ENCODE measurements around the gene SIDT2.
"Not testable (repeated sequence)": the region's sequence is repeated elsewhere in the genome, so short reads cannot be mapped to it uniquely, and the experiment has no call there.

SIDT2 gene

DNA sequence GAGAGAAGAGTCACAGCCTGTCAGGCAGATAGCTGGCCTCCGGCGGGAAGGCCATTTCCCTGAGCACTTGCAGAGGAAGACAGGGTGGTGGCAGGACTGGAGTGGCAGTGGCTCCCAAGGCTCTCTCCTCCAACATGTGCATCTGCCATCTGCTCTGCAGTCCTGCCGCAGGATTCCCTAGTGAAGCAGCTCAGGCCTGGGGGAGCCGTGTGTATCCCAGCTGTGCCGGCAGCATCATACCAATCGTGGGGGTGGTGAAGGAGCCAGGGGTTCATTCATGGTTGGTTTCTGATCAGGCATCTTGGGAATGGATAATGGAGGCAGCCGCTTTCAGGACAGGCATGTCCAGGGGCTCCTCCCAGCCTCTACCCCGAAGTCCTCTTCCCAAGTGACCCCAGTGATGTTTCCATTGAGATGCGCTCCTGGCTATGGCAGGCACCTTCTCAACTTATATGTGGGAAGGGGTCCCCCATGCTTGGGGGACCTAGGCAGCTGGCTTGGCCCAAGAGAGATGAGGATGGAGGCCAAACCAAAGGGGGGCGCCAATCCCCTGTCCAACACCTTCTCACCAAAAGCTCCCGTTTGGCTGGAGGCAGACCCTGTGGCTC is 26.8 kb downstream of the SIDT2 start:
- peak; percentile 20 for DNase-seq

DNA sequence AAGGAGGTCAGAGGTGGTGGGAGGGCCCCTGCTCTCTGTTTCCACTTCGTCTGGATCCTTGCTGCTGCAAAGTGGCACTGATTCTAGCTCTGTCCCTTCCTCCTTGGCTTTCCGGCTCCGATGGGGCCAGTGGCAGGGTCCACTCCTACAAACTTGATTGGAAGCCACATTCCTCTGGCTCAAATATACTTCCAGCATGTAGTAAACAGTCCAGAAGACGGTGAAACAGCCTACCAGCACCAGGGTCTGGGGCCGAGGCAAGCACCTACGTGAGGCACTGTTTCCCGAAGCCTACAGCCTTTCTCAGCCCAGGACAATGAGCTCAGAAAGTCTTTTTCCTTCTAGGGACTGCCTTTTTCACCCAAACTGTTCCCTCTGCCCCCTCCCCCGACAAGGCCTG is 27.6 kb downstream of the SIDT2 start:
- not testable (repeated sequence) for DNase-seq

DNA sequence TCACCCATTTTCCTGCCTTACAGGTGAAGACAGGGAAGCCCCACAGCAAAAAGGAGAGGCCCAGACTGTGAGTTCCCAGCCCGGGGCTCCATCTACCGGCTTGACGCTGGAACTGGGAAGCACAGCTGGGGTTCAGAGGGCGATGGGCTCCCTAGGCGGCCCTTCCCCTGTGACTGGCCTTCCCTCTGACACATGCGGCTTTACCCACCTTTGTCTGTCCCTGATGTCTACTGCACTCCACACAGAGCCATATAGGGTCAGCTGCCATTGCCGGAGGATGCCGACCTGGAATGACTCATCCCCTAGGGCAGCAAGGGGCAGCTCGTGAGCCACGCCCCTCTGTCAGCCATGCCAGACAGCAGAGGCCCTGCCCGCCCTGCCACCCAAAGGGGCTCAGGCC is 28.3 kb downstream of the SIDT2 start:
- DNase-seq = not testable (repeated sequence)

DNA sequence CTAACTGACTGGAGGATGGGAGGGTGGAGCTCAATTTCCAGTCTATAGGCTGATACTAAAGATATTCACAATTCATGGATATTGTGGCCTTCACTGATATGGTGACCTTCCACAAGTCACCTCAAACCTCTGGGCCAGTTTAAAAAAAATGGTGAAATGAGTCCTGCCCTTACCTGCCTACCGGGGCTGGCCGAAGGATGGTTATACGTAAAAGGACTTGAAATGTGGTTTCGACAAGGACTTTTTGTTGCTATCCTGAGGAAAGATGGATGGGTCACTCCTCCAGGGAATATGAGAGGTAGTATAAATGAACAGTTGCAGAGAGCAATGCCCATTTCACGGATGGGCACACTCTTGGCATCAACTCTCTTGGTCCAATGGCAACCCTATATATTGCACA is 28.9 kb downstream of the SIDT2 start:
- DNase-seq = not testable (repeated sequence)

DNA sequence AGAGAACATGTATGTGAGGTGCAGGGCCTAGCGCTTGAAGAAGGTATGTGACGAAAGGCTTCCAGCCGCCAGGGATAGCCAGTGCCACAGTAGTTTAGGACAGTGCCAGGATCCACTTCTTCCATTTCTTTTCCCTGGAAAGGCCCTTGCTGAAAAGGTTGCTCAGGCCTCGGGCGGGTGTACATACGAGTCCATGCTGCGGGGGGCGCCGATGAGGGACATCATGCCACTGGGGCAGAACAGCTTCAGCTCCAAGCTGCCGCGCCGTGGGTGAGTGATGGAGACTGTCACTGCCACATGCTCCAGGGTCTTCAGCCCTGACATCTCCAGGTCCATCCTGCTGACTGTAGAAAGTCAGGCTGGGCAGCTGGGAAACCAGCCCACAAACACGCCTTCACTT is 30.2 kb downstream of the SIDT2 start:
- peak; percentile 68 for DNase-seq

DNA sequence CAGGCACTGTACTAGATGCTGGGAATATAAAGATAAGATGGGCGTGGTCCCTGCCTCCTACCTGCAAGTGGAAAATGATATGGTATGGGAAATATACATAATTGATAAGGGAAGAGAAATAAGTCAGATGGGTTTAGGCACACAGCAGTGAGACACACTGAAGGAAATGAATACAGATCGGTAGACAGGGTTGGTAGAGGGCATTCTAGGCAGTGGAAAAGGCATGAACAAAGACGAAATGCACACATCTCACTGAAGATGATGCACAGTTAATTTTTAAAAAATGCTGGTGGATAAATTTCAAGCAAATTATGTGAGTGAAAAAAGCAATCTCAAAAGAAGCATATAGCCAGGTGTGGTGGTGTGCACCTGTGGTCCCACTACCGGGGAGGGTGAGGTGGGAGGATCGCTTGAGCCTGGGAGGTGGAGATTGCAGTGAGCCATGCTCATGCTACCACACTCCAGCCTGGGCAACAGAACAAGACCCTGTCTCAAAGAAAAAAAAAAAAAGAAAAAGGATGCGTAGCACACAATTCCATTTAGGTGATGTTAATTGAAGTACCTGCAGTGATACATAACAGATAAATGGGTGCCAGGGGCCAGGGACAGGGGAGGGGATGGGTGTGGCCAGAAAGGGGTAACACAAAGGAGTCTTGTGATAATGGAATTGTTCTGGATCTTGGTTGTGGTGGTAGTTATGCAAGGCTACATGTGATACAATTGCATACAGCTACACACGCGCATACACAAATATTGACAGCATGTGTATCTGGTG is 31.0 kb downstream of the SIDT2 start:
- peak; percentile 68 for DNase-seq

DNA sequence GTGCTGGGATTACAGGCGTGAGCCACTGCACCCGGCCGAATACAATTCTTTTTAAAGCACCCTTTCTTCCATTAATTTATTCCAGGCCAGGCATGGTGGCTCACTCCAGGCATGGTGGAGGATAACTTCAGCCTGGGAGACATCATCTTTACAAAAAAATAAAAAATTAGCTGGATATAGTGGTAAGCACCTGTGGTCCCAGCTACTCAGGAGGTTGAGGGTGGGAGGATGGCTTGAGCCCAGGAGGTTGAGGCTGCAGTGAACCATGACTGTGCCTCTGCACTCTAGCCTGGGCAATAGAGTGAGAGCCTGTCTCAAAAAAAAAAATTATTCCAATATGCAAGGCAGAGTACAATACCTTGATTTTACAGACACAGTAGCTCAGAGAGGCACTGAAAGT is 32.1 kb downstream of the SIDT2 start:
- DNase-seq = peak; percentile 25

DNA sequence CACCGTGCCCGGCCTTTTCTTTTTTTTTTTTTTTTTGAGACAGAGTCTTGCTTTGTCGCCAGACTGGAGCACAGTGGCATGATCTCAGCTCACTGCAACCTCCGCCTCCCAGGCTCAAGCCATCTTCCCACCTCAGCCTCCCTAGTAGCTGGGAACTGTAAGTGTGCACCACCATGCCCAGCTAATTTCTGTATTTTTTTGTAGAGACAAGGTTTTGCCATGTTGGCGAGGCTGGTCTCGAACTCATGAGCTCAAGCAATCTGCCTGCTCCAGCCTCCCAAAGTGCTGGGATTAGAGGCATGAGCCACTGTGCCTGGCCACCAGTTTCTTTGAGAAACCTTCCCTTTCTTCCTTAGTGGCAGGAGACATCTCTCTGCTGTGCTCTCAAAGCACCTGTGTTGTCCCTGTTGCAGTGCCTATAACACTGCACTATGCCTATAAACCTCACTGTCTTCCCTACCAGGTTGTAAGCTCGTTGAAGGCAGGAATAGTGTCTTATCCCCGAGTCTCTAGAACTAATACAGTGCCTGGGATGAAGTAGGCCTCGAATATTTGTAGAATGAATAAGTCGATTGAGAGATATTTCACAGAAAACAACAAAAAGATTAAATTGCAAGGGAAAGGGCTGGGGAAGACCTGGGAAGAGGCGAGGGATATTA is 34.3 kb downstream of the SIDT2 start:
- no peak for DNase-seq

DNA sequence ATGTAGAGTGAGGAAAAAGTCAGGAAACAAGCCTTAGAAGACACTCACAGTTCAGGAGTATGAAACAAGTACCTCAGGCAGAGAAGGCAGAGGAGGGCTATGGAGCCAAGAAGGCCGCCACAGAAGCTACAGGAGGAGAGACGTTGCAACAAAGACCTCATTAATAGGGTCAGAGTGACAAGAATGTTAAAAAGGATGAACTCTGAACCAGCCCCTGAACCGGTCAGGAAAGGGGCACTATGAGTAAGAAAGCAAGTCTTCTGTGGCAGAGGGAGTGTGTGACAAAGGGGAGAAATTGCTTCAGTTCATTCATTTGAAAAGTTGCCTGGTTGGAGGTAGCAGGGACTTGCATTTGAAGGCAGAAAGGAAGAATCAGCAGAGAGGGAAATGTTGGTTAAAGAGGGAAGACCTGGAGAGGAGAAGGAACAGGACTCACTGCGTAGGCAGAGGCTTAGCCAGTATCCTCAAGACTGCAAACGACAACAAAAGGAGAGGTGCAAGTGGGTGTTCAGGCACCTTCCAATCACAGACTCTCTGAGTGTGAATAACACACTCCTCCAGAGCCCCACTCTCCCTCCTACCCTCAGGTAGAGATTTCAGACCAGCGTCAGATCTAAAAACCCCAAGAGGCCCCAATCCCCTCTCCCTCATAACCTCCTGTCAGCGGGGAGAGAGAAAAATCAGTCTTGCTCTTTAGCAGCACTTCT is 36.0 kb downstream of the SIDT2 start:
- no peak for DNase-seq

DNA sequence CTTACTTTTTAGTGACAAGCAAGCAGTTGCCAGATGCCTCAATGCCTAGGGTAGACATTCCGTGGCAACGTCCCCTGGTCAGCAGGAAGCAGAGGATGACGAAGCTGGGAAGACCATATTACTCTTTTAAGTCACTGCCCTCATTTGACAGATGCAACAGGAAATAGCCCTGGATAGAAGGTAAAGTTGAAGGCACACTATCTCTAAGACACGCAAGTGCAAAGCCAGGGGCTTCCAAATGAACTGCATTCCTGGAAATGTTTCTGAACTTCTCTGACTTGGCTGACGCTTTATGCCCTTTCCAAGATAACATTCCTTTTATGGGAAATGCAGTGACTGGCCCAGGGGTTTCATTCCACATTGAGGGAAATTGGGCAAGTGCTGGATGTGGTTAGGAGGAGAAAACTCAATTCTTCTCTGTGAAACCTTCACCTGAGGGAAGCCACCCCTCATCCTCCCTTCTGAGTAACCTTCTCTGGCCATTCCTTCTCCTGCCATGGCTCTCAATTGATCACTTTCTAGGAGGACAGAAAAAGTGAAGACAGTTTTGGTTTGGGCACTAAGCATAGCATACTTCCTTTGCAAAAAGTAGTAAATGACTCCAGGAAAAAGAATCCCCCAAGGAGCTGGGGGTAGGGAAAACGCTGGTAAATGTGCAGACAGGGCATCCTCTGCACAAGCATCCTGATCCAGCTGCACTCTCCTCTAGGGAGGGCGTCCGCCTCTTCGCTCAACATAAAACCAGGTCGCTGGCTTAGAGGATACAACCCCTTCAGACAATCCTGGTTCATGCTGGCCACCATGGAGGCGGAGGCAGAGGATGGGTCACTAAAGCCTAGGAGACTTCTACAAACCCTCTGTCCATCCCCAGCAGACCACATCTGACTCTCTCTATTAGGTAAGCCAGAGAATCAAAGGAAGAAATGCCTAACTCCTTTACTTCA is 38.9 kb downstream of the SIDT2 start:
- DNase-seq = peak; percentile 82

DNA sequence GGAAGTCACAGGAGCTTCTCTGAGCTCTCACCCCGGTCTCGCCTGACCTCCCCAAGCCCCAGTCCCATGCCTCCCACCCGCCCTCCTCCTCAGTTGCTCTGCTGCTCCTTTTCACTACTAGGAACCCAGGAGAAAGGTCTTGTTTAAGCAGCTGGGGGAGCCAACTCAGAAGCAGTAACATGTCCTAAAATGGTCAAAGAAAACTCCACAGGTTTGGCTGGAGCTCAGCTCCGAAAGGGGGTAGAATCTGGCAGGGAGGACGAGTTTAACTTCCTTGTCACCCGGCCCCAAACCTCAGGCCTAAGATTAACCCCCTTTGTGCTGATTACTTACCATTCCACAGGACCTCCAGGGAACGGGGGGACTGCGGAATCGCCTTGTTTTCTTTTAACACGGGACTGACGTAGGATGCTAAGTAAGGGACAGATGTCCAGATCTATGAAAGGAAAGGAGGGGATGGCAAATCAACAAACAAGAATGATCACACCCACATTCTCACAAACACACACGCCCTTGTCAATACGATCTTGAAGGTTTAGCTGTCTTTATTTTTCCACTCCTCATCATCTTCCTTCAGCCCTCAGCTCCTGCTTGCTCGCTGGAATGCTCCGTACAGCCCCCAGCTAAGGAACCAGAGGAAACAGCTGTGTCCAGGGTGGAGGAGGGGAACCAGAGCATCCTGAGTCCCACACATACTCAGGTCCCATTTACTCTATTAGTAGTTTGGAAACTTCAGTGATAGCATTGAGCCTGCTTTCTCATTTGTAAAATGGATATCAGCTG is 39.8 kb downstream of the SIDT2 start:
- DNase-seq = peak; percentile 84

DNA sequence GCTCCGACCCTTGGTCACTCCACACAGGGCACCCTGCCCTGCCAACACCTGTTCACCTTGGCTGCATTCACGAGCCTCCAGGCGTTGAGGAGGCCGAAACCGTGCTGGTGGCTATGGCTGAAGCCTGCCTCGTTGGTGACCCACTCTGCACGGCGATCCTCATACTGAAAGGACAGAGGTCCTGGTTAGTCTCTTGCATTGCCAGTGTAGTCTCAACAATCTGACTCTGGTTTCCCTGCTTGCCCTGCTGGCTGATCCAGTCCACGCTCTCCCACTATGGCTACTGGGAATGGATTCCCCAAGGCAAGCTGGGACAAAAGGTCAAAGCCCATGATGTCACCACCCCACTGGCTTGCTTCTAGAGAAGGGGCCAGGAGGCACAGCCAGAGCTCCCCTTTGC is 40.5 kb downstream of the SIDT2 start:
- no peak for DNase-seq

DNA sequence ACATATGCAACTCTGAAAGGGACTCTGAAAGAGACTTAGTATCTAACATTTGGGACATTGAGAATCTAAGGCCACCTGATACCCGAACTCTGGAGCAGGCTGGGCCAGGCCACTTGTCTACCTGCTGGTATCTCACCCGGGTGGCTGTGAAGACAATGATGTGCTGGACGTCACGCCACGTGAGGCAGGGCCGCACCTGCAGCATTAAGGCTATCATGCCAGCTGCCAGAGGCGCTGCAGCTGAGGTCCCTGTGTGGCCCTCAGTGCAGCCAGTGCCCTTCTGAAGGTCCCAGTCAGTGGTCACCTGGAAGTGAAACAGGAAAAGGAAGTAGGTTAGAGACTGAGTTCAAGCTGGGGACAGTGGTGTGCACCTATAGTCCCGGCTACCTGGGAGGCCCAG is 40.9 kb downstream of the SIDT2 start:
- no peak for DNase-seq

DNA sequence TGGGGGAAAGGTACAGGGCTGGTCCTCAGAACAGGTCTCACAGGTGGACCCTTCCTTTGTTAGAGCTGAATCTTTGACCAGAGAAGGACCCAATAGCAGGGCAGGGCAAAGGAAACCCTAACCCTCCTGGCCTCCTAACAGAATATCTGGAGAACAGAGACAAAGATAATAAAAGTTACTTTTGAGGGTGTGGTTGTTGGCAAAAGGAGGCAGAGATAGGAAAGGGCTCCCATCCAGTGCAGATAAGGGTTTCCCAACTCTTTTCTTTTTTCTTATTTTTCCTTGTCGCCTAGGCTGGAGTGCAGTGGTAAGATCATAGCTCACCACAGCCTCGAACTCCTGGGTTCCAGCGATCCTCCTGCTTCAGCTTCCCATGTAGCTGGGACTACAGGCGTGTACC is 41.5 kb downstream of the SIDT2 start:
- DNase-seq = no peak

DNA sequence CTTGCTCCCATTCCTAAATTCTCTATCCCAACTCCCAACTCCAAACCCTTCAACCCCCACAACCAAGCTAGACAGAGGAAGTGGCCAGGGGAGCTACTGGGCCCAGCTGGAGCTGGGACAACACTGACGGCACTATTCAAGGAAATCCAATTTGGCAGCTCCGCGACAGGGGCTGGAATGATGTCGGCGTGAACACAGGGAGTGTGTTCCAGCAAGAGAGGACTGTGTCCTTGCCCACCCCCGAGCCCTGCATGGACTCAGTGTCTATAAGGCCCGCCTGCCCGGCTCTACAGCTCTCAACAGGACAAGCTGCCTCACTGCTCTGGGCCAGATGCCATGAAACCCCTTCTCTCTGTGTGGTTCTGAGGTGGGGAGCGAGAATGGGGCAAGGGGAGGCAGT is 42.0 kb downstream of the SIDT2 start:
- DNase-seq = no peak

DNA sequence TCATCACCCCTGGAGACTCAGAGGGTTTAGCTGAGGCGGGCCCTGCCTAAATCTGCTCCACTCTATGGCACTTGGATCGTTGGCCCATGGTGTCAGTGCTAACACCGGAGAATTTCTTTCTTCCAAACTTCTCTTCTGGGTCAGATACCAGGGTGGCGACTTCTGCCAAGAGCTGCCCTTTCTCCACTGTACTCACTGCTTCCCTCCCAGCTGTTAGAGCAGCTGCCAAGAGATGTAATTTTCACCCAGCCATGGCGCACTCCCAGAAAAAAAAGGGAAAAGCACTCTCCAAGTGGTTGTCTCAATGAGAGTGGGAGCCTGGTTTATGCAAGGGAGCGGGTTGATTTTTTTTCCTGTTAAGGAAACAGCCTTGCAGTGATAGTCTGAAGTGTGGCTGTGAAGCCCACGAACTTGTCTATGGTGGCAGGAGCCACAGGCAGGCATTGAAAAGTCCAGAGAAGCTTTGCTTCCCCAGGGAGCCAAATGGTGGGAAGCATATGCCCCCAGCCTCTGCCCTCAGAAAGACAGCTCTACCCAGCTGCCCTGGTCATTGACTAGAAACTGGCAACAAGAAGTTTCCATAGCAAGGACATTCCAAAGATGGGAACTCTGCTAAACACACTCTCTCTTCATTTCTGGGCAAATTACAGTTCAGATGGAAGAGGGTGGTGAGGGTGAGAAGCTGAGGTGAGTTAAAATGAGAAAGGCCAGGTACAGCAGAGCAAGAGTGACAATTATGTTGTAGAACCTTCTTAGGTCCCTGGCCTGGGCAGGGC is 42.6 kb downstream of the SIDT2 start:
- DNase-seq = no peak

DNA sequence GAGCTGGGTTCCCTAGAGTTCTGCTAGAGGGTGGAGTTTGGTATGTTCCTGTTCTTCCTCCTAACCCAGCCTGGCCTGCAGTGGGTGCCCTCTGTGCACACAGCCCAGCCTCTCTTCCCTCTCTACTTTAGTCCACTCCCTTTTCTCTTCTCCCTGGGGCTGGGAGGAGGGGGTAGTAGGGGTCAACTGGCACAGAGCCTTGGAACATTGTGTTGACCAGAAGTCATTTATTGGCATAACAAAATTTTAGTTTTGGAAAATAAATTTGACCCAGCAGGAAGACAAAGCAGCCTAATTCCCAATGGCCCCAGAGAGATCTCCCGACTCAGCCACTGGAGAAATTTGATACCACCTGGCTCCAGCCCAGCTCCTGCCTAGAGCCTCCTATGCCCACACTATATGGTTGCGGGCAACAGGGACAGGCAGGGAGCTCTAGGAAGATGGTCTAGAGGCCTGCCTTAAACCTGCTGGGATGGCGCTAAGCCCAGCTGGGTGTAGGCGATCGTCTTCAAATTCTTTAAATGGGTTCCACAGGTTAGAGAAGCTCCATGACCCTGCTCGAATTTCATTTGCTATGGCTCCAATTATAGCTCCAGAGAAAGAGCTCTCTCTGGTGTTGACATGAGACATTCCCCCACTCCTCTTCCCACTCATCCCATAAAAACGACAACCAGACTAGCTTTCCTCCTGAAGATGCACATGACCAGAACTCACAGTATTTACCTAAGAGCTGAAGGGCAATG is 43.4 kb downstream of the SIDT2 start:
- DNase-seq = peak; percentile 82

DNA sequence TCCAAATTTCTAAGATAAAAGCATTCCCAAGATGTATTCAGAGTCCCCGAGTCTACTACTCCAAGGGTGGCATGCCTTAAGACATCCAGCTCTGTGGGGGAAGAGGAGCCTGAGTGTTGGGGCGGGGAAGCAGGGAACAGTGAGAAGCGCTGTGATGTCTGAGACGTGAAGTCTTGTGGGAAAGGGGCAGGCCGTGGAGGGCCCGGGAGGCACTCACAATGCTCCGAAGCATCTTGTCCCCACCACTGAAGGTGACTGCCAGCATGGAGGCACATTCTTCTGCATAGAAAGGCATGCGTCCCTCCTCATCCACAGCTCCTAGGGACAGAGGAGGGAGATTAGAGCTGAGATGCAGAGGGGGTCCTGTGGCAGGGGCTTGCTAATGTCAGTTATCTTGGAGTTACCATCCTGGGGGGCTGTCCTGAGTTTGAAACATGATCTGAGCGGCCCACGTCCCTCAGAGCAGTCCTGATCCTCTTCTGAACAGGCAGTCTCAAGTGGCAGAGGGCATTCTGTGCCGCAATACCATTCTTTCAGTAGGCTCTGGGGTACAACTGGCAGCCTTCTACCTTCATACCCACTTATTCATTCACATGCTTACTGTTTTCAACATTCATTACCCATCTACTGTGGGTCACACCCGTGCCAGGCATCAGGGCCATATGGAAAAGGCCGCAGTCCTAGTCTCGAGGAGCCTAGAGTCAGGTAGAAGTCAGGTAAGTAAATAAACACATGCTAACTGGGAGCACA is 44.6 kb downstream of the SIDT2 start:
- no peak for DNase-seq

Measured in fibroblast of skin of scalp (primary cell).